ENCODE measurements around the gene CLSTN2. TPM values are rescaled to one million over a fixed set of nuclear protein-coding genes. Genes with fewer than 3 reads are reported as not detected.

The CLSTN2 gene
- total RNA-seq, 1 donor from 2014 or later, result 65.0 TPM

DNA sequence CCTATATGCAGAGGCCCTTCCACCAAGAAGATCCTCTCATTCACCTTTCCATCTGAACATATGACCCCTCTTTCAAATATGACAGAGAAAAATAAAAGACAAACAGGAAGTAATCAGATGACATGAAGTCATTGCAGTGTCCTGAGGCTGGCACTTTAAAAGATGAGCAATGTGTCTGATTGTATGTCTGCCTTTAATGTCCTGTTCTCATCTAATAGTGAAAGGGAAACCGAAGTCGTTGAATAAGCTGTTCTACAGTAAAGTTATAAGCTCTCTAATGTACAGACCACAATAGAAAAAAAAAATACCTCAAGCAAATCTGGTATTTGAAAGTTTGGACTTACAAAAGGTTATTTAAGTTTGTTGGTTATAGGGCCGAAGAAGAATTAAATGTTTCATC, 243.0 kb downstream of the CLSTN2 start:
- Mint-ChIP-seq H3K27me3 (ENCODE audit: low read depth) (no peaks in the 10 kb centered on the region), H3K36me3 (ENCODE audit: low read depth) (peaks cover 5% of the 10 kb centered on the region), H3K27ac (ENCODE audit: unreplicated experiment) (no peak overlapping the region), H3K4me1 (ENCODE audit: low read depth) (peaks cover 13% of the 10 kb centered on the region), H3K9me3 (ENCODE audit: low read depth) (no peaks in the 10 kb centered on the region), H3K4me3 (ENCODE audit: unreplicated experiment) (no peak overlapping the region)
- TF ChIP-seq, protein P1, sequence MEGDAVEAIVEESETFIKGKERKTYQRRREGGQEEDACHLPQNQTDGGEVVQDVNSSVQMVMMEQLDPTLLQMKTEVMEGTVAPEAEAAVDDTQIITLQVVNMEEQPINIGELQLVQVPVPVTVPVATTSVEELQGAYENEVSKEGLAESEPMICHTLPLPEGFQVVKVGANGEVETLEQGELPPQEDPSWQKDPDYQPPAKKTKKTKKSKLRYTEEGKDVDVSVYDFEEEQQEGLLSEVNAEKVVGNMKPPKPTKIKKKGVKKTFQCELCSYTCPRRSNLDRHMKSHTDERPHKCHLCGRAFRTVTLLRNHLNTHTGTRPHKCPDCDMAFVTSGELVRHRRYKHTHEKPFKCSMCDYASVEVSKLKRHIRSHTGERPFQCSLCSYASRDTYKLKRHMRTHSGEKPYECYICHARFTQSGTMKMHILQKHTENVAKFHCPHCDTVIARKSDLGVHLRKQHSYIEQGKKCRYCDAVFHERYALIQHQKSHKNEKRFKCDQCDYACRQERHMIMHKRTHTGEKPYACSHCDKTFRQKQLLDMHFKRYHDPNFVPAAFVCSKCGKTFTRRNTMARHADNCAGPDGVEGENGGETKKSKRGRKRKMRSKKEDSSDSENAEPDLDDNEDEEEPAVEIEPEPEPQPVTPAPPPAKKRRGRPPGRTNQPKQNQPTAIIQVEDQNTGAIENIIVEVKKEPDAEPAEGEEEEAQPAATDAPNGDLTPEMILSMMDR (IDR thresholded peaks at IDR 0.05), result no peak
- DNase-seq (ENCODE audit: low spot score), result no peak

DNA sequence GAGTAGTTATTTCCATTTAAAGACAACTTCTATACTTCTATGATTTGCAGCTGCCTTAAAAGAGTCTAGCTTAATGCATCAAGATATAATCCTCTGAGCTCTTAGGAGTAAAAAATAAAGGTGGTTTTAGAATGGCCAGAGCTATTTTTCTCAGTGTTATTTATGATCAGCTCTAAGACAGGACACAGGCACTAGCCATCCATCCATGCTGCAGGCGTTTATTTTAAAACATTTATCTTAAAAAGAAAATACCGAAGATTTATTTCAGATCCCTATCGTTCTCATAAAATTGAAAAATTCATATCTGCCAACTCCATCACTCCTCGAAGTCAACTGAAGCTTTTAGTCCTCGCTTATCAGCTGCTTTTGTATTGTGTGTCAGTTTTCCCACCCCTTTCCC, 243.5 kb downstream of the CLSTN2 start:
- no peak overlapping the region for H3K27ac Mint-ChIP-seq (ENCODE audit: unreplicated experiment)
- H3K9me3 Mint-ChIP-seq (ENCODE audit: low read depth), result no peaks in the 10 kb centered on the region
- no peak overlapping the region for H3K4me3 Mint-ChIP-seq (ENCODE audit: unreplicated experiment)
- DNase-seq (ENCODE audit: low spot score), result no peak
- H3K4me1 Mint-ChIP-seq (ENCODE audit: low read depth), result peaks cover 13% of the 10 kb centered on the region
- TF ChIP-seq, protein P1 (IDR thresholded peaks at IDR 0.05), result no peak
- no peaks in the 10 kb centered on the region for H3K27me3 Mint-ChIP-seq (ENCODE audit: low read depth)
- H3K36me3 Mint-ChIP-seq (ENCODE audit: low read depth), result peaks cover 5% of the 10 kb centered on the region

DNA sequence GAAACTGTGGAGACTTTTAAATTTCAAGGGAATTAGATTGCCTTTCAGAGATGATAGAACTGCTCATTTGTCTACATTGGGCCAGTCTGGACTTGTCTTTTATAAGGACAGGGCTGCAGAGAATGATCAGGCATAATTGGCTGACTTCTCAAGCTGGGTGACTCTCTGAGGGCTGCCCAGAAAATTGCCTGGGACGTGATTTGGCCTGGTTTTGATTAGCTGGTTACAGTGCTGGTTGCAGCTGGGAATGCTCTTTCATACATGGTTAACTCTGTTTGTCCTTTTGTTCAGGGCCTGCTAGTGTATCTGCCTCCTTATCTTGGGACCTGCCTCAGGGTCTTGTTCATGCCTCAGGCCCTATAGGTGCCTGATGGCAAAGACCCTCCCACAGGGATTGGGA, 245.6 kb downstream of the CLSTN2 start:
- no peak overlapping the region for H3K4me3 Mint-ChIP-seq (ENCODE audit: unreplicated experiment)
- H3K27ac Mint-ChIP-seq (ENCODE audit: unreplicated experiment), result no peak overlapping the region
- H3K9me3 Mint-ChIP-seq (ENCODE audit: low read depth), result no peaks in the 10 kb centered on the region
- peaks cover 3% of the 10 kb centered on the region for H3K36me3 Mint-ChIP-seq (ENCODE audit: low read depth)
- no peak for DNase-seq (ENCODE audit: low spot score)
- no peaks in the 10 kb centered on the region for H3K27me3 Mint-ChIP-seq (ENCODE audit: low read depth)
- TF ChIP-seq, protein P1 (IDR thresholded peaks at IDR 0.05), result no peak
- H3K4me1 Mint-ChIP-seq (ENCODE audit: low read depth), result peaks cover 20% of the 10 kb centered on the region

DNA sequence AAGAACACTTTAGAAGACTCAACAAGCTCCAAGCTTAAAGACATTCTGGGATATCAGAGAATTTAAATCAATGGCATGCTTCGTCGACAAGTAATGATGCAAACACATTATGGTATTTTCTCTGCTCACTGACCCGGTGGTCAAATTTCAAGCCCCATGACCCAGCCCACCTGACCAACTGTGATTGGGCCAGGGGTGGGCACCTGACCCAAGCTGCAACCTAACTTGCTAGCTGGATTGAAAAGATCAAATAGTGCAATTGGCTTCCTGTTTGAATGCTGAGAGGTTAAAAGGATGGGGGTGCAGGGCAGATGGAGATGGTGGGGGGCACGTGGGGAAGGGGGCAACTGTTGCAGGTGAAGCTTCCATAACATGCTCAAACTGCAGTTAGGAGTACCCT, 250.4 kb downstream of the CLSTN2 start:
- TF ChIP-seq, protein P1 (IDR thresholded peaks at IDR 0.05), result no peak
- DNase-seq (ENCODE audit: low spot score), result no peak
- peak overlapping the region; percentile 39 for H3K27ac Mint-ChIP-seq (ENCODE audit: unreplicated experiment)
- no peaks in the 10 kb centered on the region for H3K9me3 Mint-ChIP-seq (ENCODE audit: low read depth)
- H3K4me1 Mint-ChIP-seq (ENCODE audit: low read depth), result peaks cover 30% of the 10 kb centered on the region
- H3K4me3 Mint-ChIP-seq (ENCODE audit: unreplicated experiment), result no peak overlapping the region
- no peaks in the 10 kb centered on the region for H3K27me3 Mint-ChIP-seq (ENCODE audit: low read depth)
- H3K36me3 Mint-ChIP-seq (ENCODE audit: low read depth), result peaks cover 3% of the 10 kb centered on the region

DNA sequence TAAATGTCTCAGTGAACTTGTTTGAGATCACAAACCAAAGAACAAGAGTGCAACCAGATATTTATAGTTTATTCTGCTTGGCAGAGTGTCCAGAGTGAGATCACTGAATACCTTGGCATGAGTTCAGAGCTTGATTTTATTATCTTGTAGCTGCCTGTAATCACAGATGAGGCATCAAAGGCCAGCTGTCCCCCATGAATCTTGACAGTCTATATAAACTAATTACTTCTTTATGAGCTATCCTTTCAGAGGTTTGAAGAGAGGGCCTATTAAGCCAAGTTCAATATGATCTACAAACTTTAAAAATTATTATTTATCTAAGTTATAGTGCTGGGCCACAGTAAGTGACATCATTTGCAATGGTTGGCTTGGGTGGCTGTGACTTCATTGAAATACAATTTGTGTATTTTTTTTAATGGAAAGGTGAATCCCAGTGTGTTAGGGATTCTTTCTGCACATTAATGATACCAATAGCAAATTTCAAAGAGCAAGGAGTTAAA, 251.5 kb downstream of the CLSTN2 start:
- H3K27me3 Mint-ChIP-seq (ENCODE audit: low read depth), result no peaks in the 10 kb centered on the region
- TF ChIP-seq, protein P1 (IDR thresholded peaks at IDR 0.05), result no peak
- no peaks in the 10 kb centered on the region for H3K9me3 Mint-ChIP-seq (ENCODE audit: low read depth)
- peaks cover 3% of the 10 kb centered on the region for H3K36me3 Mint-ChIP-seq (ENCODE audit: low read depth)
- no peak overlapping the region for H3K4me3 Mint-ChIP-seq (ENCODE audit: unreplicated experiment)
- H3K27ac Mint-ChIP-seq (ENCODE audit: unreplicated experiment), result peak overlapping the region; percentile 55
- H3K4me1 Mint-ChIP-seq (ENCODE audit: low read depth), result peaks cover 30% of the 10 kb centered on the region
- DNase-seq (ENCODE audit: low spot score), result no peak
